ENCODE data around the gene GAB2.
"Not testable (repeated sequence)": the region's sequence is repeated elsewhere in the genome, so short reads cannot be mapped to it uniquely, and the experiment has no call there.

GAB2 gene

GRCh38 chr11:78176605-78177141, 240.9 kb downstream of the GAB2 start:
- H3K36me3 ChIP-seq (replicated peaks), result no peaks in the 10 kb centered on the region
- no peaks in the 10 kb centered on the region for H3K27me3 ChIP-seq (ENCODE audit: low read depth)
- no peak overlapping the region for H3K4me3 ChIP-seq
- no peak for DNase-seq (ENCODE audit: low spot score in 2 of 2)
- H3K9me3 ChIP-seq, result no peaks in the 10 kb centered on the region
- in situ Hi-C loops (cut with MboI; ENCODE audit: low sequenced_read_pairs), result no loop called here
- no peaks in the 10 kb centered on the region for H3K4me1 ChIP-seq

DNA sequence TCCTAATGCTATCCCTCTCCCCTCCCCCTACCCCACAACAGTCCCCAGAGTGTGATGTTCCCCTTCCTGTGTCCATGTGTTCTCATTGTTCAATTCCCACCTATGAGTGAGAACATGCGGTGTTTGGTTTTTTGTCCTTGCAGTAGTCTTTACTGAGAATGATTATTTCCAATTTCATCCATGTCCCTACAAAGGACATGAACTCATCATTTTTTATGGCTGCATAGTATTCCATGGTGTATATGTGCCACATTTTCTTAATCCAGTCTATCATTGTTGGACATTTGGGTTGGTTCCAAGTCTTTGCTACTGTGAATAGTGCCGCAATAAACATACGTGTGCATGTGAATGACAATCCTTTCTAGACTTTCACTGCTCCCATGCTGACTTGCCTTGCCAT, 241.8 kb downstream of the GAB2 start:
- H3K4me3 ChIP-seq; H3K36me3 ChIP-seq (replicated peaks); DNase-seq (ENCODE audit: low spot score in 2 of 2); H3K9me3 ChIP-seq; in situ Hi-C loops (cut with MboI; ENCODE audit: low sequenced_read_pairs); H3K27me3 ChIP-seq (ENCODE audit: low read depth); H3K4me1 ChIP-seq: not testable (repeated sequence)

- Histone ChIP-seq H3K4me3 (no peak overlapping the region), H3K4me1 (no peaks in the 10 kb centered on the region), H3K27me3 (ENCODE audit: low read depth) (no peaks in the 10 kb centered on the region), H3K9me3 (no peaks in the 10 kb centered on the region), H3K36me3 (replicated peaks) (no peaks in the 10 kb centered on the region)
- DNase-seq (ENCODE audit: low spot score in 2 of 2), result no peak
- in situ Hi-C loops (cut with MboI; ENCODE audit: low sequenced_read_pairs), result no loop called here
These were observed 245.7 kb downstream of the GAB2 start for GRCh38 chr11:78171951-78172350.

DNA sequence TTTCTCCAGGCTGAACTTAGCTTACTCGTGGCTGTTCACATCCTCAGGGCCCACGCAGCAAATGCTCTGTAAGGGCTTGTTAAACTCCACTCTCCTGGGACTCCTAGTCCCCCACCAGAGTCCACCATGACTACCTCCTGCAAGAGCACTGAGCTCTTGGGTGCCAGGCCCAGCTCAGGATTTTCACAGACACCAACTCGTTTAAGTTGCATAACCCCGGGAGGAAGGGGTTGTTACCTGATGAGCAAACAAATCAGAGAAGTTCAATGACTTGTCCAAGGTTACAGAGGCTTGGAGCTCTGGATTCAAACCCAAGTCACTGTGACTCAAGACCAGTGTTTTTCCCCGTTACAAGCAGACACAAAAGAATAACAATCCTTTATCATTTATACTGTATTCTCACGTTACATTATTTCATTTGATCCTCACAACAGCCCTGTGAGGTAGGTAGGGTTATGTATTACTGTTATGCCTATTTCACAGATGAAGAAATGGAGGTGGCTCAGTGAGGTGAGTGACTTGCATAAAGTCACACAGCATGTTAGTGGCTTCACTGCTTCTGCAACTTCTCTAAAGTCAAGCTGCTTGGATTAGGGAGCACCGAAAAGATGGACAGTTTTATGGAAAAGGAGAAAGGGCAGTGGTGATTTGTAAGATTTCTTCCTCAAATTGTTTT, 246.6 kb downstream of the GAB2 start:
- no peak for DNase-seq (ENCODE audit: low spot score in 2 of 2)
- no peaks in the 10 kb centered on the region for H3K36me3 ChIP-seq (replicated peaks)
- no peaks in the 10 kb centered on the region for H3K27me3 ChIP-seq (ENCODE audit: low read depth)
- H3K4me3 ChIP-seq, result no peak overlapping the region
- H3K9me3 ChIP-seq, result no peaks in the 10 kb centered on the region
- no peaks in the 10 kb centered on the region for H3K4me1 ChIP-seq
- in situ Hi-C loops (cut with MboI; ENCODE audit: low sequenced_read_pairs), result no loop called here

GRCh38 chr11:78170413-78170812, 247.2 kb downstream of the GAB2 start:
- Histone ChIP-seq H3K4me3 (no peak overlapping the region), H3K4me1 (no peaks in the 10 kb centered on the region), H3K36me3 (replicated peaks) (no peaks in the 10 kb centered on the region), H3K27me3 (ENCODE audit: low read depth) (no peaks in the 10 kb centered on the region), H3K9me3 (no peaks in the 10 kb centered on the region)
- no peak for DNase-seq (ENCODE audit: low spot score in 2 of 2)
- in situ Hi-C loops (cut with MboI; ENCODE audit: low sequenced_read_pairs), result no loop called here

- in situ Hi-C loops (cut with MboI; ENCODE audit: low sequenced_read_pairs), result no loop called here
- Histone ChIP-seq H3K4me1 (no peaks in the 10 kb centered on the region), H3K27me3 (ENCODE audit: low read depth) (no peaks in the 10 kb centered on the region), H3K36me3 (replicated peaks) (no peaks in the 10 kb centered on the region), H3K9me3 (no peaks in the 10 kb centered on the region), H3K4me3 (no peak overlapping the region)
- no peak for DNase-seq (ENCODE audit: low spot score in 2 of 2)
These were observed 248.8 kb downstream of the GAB2 start for GRCh38 chr11:78168539-78169477.

DNA sequence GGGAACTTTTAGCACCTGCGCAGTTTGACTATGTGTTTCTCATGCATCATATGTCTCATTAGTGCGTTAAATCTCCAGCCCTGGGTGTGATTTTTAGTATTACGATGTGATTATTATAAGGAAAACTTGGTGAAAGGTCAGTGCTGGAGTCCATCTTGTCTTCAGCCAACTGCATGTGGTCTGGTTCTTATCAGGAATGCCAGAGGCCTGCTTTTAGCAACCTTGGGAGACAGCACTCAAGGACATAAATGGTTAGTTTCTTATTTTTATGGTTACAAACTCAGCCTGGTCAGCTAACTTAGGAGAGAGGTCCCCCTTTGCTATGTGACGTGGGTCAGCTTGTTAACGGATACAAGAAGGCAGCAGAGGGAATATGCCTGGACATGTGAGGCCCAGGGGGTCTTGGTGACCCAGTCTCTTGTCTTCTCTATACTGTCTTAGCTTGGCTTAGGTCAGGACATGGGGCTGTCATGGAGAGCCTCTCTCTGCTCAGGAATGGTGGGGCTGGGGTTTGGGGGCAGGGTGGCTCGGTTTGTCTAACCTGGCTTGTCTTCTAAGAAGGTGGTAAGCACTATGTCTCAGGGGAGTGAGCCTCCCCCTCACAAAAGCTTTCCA, 250.7 kb downstream of the GAB2 start:
- Histone ChIP-seq H3K4me3 (no peak overlapping the region), H3K36me3 (replicated peaks) (no peaks in the 10 kb centered on the region), H3K9me3 (no peaks in the 10 kb centered on the region), H3K27me3 (ENCODE audit: low read depth) (no peaks in the 10 kb centered on the region), H3K4me1 (no peaks in the 10 kb centered on the region)
- in situ Hi-C loops (cut with MboI; ENCODE audit: low sequenced_read_pairs), result no loop called here
- DNase-seq (ENCODE audit: low spot score in 2 of 2), result no peak
